Brain microvascular endothelial cell (primary cell): ENCODE data around the gene CD6.

Experiments
- DNase-seq: peaks from one replicate; pipeline ENCODE4 v3.0.0-alpha.2; 2020
- H3K27ac ChIP-seq: fragments of 250-450 bp; sonication (Bioruptor Pico); 2 replicates; pipeline ENCODE4 v1.5.1; 2020; ENCODE audit warnings: mild to moderate bottlenecking, moderate library complexity
- H3K27me3 ChIP-seq: fragments of 250-450 bp; sonication (Bioruptor Pico); replicated peaks from 2 replicates; pipeline ENCODE4 v1.5.1; 2020; ENCODE audit warnings: mild to moderate bottlenecking
- H3K36me3 ChIP-seq: fragments of 250-450 bp; sonication (Bioruptor Pico); replicated peaks from 2 replicates; pipeline ENCODE4 v1.5.1; 2020; ENCODE audit warnings: mild to moderate bottlenecking
- H3K4me3 ChIP-seq: 2 replicates; pipeline ENCODE4 v1.5.1; 2011; ENCODE audit warnings: low read depth, mild to moderate bottlenecking, control low read depth, low read length, moderate library complexity
- CTCF ChIP-seq: IDR thresholded peaks from 2 replicates; pipeline ENCODE4 v1.5.1; 2011; ENCODE audit warnings: low read depth, mild to moderate bottlenecking, moderate library complexity, low read length, control low read depth, inconsistent platforms; ENCODE audit errors: missing control alignments
- in situ Hi-C: cut with HindIII; loops from 2 replicates; pipeline ENCODE4 v1.10.0; 2017; ENCODE audit warnings: low sequenced_read_pairs, low pct_ligation_motif_present

Gene CD6

DNA sequence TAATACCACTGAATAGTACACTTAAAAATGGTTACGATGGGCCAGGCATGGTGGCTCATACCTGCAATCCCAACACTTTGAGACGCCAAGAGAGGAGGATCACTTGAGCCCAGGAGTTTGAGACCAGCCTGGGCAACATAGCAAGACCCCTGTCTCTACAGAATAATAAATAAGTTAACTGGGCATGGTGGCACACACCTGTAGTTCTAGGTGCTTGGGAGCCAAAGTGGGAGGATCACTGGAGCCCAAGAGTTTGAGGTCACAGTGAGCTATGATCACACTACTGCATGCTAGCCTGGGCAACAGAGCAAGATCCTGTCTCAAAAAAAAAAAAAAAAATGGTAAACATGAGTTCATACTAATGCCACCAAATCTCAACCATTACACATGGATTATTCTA, 61.3 kb downstream of the CD6 start:
- TF ChIP-seq CTCF = no peak
- Histone ChIP-seq H3K4me3 (no peak overlapping the region), H3K27me3 (no peaks in the 10 kb centered on the region), H3K27ac (no peak overlapping the region), H3K36me3 (no peaks in the 10 kb centered on the region)
- in situ Hi-C loops = no loop called here
- no peak for DNase-seq

- Histone ChIP-seq H3K36me3 (no peaks in the 10 kb centered on the region), H3K27me3 (no peaks in the 10 kb centered on the region), H3K4me3 (no peak overlapping the region), H3K27ac (no peak overlapping the region)
- no peak for DNase-seq
- TF ChIP-seq CTCF = no peak
- in situ Hi-C loops = no loop called here
Measured at GRCh38 chr11:61033417-61033816, 61.9 kb downstream of the CD6 start.

DNA sequence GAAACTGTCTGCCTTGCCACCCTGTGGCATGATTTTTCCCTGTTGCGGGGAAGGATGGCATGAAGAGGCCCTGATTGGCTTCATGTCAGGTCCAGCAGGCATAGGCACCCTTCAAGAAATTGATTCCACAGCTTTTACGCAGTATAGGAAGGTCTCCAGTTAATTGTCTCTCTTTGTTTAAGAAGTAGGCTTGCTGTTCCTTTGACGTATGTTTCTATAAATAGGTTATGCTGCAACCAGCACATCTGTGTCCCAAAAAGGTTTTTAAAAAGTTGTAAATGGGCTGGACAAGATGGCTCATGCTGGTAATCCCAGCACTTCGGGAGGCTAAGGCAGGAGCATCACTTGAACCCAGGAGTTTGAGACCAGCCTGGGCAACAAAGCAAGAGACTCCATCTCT, 62.6 kb downstream of the CD6 start:
- Histone ChIP-seq H3K36me3 (no peaks in the 10 kb centered on the region), H3K27me3 (no peaks in the 10 kb centered on the region), H3K27ac (no peak overlapping the region), H3K4me3 (no peak overlapping the region)
- DNase-seq = no peak
- in situ Hi-C loops = no loop called here
- no peak for TF ChIP-seq CTCF

DNA sequence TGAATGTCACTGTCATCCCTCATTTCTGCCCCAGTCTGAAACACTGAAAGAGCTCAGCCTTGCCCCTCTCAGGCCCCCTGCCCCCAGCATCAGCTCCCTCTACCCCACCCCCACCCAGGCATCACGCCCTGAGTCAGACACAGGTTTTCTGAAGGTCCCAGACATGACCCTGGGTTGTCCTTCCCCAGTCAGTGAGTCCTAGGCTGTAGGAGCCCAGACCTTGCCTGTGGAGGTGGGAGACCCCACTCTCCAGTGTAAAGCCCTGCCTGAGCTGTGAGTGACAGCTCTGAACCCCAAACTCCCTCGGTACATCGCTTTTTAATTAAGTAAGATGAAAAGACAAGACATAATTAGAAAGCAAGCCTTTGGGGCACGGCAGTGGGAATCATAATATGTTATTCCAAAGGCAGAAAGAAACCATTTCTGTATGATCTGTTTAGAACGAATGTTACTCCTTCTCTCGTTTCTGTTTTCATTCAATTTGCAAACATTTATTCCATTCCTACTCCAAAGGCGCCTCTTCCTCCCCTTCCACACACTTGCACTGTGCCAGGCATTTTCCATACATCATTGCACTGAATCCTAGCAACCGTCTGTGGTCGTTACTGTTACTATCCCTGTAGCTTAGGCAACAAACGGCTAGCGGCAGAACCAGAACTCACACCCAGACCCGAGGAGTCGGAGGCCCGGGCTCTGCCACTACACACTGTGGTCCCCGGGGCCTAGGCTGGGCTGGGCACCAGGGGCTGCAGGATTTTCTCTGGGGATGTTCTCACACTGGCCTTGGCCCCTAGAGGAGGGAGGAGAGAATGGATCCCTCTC, 63.4 kb downstream of the CD6 start:
- TF ChIP-seq CTCF = no peak
- Histone ChIP-seq H3K27me3 (no peaks in the 10 kb centered on the region), H3K27ac (no peak overlapping the region), H3K4me3 (no peak overlapping the region), H3K36me3 (no peaks in the 10 kb centered on the region)
- in situ Hi-C loops = no loop called here
- no peak for DNase-seq

DNA sequence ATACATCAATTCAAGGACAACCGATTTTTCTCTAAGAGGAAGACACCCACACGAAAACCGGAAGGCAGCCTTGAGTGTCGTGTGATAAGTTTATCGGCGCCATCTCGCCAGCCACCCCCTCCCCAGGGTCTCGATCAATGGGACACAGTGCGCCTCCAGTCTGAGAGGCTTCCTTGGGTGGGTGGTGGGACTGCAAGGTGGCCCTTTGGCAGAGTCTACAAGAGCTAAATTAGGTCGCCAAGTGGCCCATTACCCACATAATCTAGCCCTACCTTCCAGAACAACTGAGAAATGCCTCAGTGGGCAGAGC, 64.0 kb downstream of the CD6 start:
- Histone ChIP-seq H3K36me3 (no peaks in the 10 kb centered on the region), H3K27ac (no peak overlapping the region), H3K4me3 (no peak overlapping the region), H3K27me3 (no peaks in the 10 kb centered on the region)
- no peak for DNase-seq
- no peak for TF ChIP-seq CTCF
- in situ Hi-C loops = no loop called here
